Measurements from ENCODE around the gene THAP2. TPM values are rescaled to one million over a fixed set of nuclear protein-coding genes. Genes with fewer than 3 reads are reported as not detected.

THAP2 gene
- total RNA-seq, 1 experiment from 2014 or later, result 3.7 TPM

- no peaks in the 10 kb centered on the region for H3K36me3 ChIP-seq (ENCODE audit: control insufficient read depth, insufficient read depth, low read length)
- no peaks in the 10 kb centered on the region for H3K4me1 ChIP-seq (ENCODE audit: control insufficient read depth, insufficient read depth, low read length)
- no TSS peak for BruUV-seq (replicated peaks)
- no peak for DNase-seq (ENCODE audit: low read depth, low spot score)
- H3K27me3 ChIP-seq (ENCODE audit: control insufficient read depth, insufficient read depth, low read length), result no peaks in the 10 kb centered on the region
- no peaks in the 10 kb centered on the region for H3K9me3 ChIP-seq (ENCODE audit: control insufficient read depth, insufficient read depth, low read depth, low read length)
- ChIA-PET POLR2A (interaction anchor here (0.7 kb wide), 1 partner anchor 104 kb away, joined by 9 read pairs; no protein-coding TSS in a partner anchor), CTCF (no interaction called here)
- ATAC-seq, result no peak
- in situ Hi-C loops (cut with HindIII; ENCODE audit: low pct_unique_long_range_greater_than_20kb, low sequenced_read_pairs) (no loop called here), intact Hi-C loops (cut with micrococcal nuclease; ENCODE audit: unreplicated experiment) (no loop called here)
- no peak for TF ChIP-seq CTCF (IDR thresholded peaks at IDR 0.05)
- TF ChIP-seq POLR2AphosphoS5 (IDR thresholded peaks at IDR 0.05; ENCODE audit: low read depth, low read length), result no peak
- no peak for TF ChIP-seq REST (IDR thresholded peaks at IDR 0.05; ENCODE audit: insufficient read depth in 1 of 2, low read depth in 2 of 2, low read length in 1 of 2)
- TF ChIP-seq SIN3A (IDR thresholded peaks at IDR 0.05; ENCODE audit: borderline replicate concordance, insufficient read depth, low read depth, low read length), result no peak
- no peak for TF ChIP-seq TCF7L2 (IDR thresholded peaks at IDR 0.05; ENCODE audit: low read depth, low read length)
- no peak overlapping the region for H3K4me3 ChIP-seq (ENCODE audit: low read depth in 2 of 2, low read length in 2 of 2)
- H3K27ac ChIP-seq (ENCODE audit: low read length), result no peak overlapping the region
Measured at GRCh38 chr12:71719647-71720370, 55.7 kb downstream of the THAP2 start.

- Histone ChIP-seq H3K9me3 (ENCODE audit: control insufficient read depth, insufficient read depth, low read depth, low read length) (no peaks in the 10 kb centered on the region), H3K4me1 (ENCODE audit: control insufficient read depth, insufficient read depth, low read length) (no peaks in the 10 kb centered on the region), H3K36me3 (ENCODE audit: control insufficient read depth, insufficient read depth, low read length) (no peaks in the 10 kb centered on the region), H3K27me3 (ENCODE audit: control insufficient read depth, insufficient read depth, low read length) (no peaks in the 10 kb centered on the region), H3K27ac (ENCODE audit: low read length) (no peak overlapping the region), H3K4me3 (ENCODE audit: low read depth in 2 of 2, low read length in 2 of 2) (no peak overlapping the region)
- POLR2A ChIA-PET, result no interaction called here
- no TSS peak for BruUV-seq (replicated peaks)
- DNase-seq (ENCODE audit: low read depth, low spot score) (no peak), ATAC-seq (no peak)
- TF ChIP-seq SIN3A (IDR thresholded peaks at IDR 0.05; ENCODE audit: borderline replicate concordance, insufficient read depth, low read depth, low read length) (no peak), POLR2AphosphoS5 (IDR thresholded peaks at IDR 0.05; ENCODE audit: low read depth, low read length) (no peak), REST (IDR thresholded peaks at IDR 0.05; ENCODE audit: insufficient read depth in 1 of 2, low read depth in 2 of 2, low read length in 1 of 2) (no peak), TCF7L2 (IDR thresholded peaks at IDR 0.05; ENCODE audit: low read depth, low read length) (no peak), CTCF (IDR thresholded peaks at IDR 0.05) (no peak)
- intact Hi-C loops (cut with micrococcal nuclease; ENCODE audit: unreplicated experiment), result no loop called here
- CTCF ChIA-PET, result no interaction called here
- in situ Hi-C loops (cut with HindIII; ENCODE audit: low pct_unique_long_range_greater_than_20kb, low sequenced_read_pairs), result no loop called here
Measured at GRCh38 chr12:71721783-71722505, 57.8 kb downstream of the THAP2 start.
